IPS-18a (cell line): Measurements from ENCODE around the gene B3GAT3.
"Not testable (repeated sequence)": the region's sequence is repeated elsewhere in the genome, so short reads cannot be mapped to it uniquely, and the experiment has no call there.

ENCODE experiments used
- H3K27ac ChIP-seq: one replicate; pipeline ENCODE4 v1.5.1; 2013; ENCODE audit warnings: low read length
- H3K27me3 ChIP-seq: one replicate; pipeline ENCODE4 v1.6.1; 2013; ENCODE audit warnings: mild to moderate bottlenecking, low read length; ENCODE audit not compliant: control insufficient read depth, insufficient read depth
- H3K36me3 ChIP-seq: one replicate; pipeline ENCODE4 v1.6.1; 2013; ENCODE audit warnings: low read depth, low read length; ENCODE audit not compliant: control insufficient read depth
- H3K4me1 ChIP-seq: one replicate; pipeline ENCODE4 v1.6.1; 2013; ENCODE audit warnings: low read depth, low read length; ENCODE audit not compliant: control insufficient read depth
- H3K4me3 ChIP-seq: one replicate; pipeline ENCODE4 v1.5.1; 2013; ENCODE audit warnings: low read length
- H3K9ac ChIP-seq: one replicate; pipeline ENCODE4 v1.6.1; 2013; ENCODE audit warnings: mild to moderate bottlenecking, low read length, moderate library complexity
- H3K9me3 ChIP-seq: one replicate; pipeline ENCODE4 v1.6.1; 2013; ENCODE audit warnings: low read depth, low read length; ENCODE audit not compliant: control insufficient read depth

B3GAT3 gene

GRCh38 chr11:62632492-62632891 is 10.7 kb upstream of the B3GAT3 start:
- peaks cover 86% of the 10 kb centered on the region for H3K36me3 ChIP-seq
- no peaks in the 10 kb centered on the region for H3K4me1 ChIP-seq
- H3K27me3 ChIP-seq: no peaks in the 10 kb centered on the region
- H3K27ac ChIP-seq: no peak overlapping the region
- H3K4me3 ChIP-seq: no peak overlapping the region
- H3K9ac ChIP-seq: no peak overlapping the region
- no peaks in the 10 kb centered on the region for H3K9me3 ChIP-seq

DNA sequence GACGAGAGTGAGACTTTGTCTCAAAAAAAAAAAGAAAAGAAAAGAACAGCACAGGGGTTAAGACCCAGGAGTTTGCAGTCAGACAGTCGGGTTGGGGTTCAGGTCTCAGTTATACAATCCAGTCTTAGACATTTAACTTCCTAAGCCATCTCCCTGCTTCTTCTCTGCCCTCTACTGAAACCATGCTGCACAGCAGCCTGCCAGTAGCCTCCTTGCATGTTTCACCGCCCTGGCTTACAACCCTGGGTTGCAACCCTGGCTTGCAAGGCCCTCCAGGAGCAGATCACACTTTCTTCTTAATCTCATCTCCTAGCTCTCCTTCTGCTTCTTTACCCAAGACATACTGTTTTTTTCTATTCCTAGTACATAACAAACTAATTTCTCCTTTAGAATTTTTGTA is 5.9 kb upstream of the B3GAT3 start:
- Histone ChIP-seq H3K27me3 (no peaks in the 10 kb centered on the region), H3K36me3 (peaks cover 74% of the 10 kb centered on the region), H3K4me3 (no peak overlapping the region), H3K4me1 (no peaks in the 10 kb centered on the region), H3K9ac (no peak overlapping the region), H3K27ac (no peak overlapping the region), H3K9me3 (no peaks in the 10 kb centered on the region)

GRCh38 chr11:62622476-62623089 is 797 bp upstream of the B3GAT3 start:
- H3K4me1 ChIP-seq: peaks cover 6% of the 10 kb centered on the region
- no peaks in the 10 kb centered on the region for H3K27me3 ChIP-seq
- H3K4me3 ChIP-seq: peak overlapping the region; percentile 37
- peaks cover 27% of the 10 kb centered on the region for H3K36me3 ChIP-seq
- peak overlapping the region; percentile 24 for H3K9ac ChIP-seq
- no peaks in the 10 kb centered on the region for H3K9me3 ChIP-seq
- peak overlapping the region; percentile 43 for H3K27ac ChIP-seq

DNA sequence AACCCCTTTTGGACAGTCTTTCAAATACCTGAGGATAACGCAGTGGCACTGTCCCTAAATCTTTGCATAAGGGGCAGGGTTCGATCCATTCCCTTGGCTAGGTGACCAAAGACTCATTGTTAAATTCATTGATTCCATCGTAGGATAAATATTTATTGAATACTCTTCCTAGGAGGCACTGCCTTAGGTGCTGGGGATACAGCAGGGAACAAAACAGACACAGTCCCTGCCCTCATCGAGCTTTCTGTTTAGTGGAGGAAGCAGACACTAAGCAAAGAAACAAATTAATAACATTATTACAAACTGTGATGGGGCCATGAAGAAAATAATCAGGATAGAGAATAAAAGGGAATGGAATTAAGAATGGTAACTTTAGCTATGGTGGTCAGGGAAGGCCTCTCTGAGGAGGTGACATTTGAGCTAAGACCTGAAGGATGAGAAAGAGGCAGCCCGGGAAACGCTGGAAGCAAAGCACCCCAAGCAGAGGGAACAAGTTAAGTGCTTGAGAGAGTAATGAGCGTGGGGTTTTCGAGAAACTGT is 689 bp downstream of the B3GAT3 start:
- peak overlapping the region; percentile 41 for H3K27ac ChIP-seq
- H3K9ac ChIP-seq: peak overlapping the region; percentile 74
- peak overlapping the region; percentile 83 for H3K4me3 ChIP-seq
- no peaks in the 10 kb centered on the region for H3K9me3 ChIP-seq
- H3K27me3 ChIP-seq: no peaks in the 10 kb centered on the region
- H3K4me1 ChIP-seq: peaks cover 6% of the 10 kb centered on the region
- peaks cover 14% of the 10 kb centered on the region for H3K36me3 ChIP-seq

DNA sequence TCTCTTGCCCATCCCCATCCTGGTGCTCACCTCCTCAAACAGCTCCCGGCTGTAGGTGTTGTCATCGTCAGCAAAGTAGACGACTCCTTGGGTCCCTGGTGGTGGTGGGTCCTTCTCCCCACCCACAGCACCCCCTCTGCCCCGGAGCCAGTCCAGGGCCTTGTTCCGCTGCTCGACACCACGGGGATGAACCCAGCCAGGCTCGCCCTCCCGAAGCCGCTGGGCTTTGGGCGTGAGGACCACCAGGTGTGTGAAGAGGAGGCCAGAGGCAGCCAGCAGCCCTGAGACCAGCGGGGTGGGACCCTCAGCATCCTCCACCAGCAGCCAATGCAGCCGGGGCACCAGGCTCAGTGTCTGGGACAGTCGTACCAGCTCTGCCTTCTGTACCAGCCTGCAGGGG is 4.8 kb downstream of the B3GAT3 start:
- not testable (repeated sequence) for H3K27me3 ChIP-seq, H3K9ac ChIP-seq, H3K27ac ChIP-seq, H3K4me3 ChIP-seq, H3K4me1 ChIP-seq, H3K9me3 ChIP-seq, H3K36me3 ChIP-seq

GRCh38 chr11:62615521-62615920 is 6.3 kb downstream of the B3GAT3 start:
- Histone ChIP-seq H3K27ac (no peak overlapping the region), H3K4me1 (peaks cover under 1% of the 10 kb centered on the region), H3K4me3 (no peak overlapping the region), H3K9me3 (no peaks in the 10 kb centered on the region), H3K27me3 (peaks cover 11% of the 10 kb centered on the region), H3K9ac (no peak overlapping the region), H3K36me3 (peaks cover 3% of the 10 kb centered on the region)

DNA sequence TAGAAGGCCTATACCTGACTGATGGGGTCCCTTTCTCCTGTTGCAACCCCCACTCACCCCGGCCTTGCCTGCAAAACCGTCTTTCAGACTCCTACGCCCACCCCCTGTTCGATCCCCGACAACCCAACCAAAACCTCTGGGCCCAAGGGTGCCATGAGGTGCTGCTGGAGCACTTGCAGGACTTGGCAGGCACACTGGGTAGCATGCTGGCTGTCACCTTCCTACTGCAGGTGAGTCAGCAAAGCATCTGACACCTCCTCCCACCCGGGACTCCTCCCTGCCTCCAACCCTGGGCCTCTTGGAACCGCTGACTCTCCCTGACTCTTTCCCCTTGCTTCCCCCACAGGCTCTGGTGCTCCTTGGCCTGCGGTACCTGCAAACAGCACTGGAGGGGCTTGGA is 7.5 kb downstream of the B3GAT3 start:
- no peak overlapping the region for H3K4me3 ChIP-seq
- no peak overlapping the region for H3K27ac ChIP-seq
- peaks cover 3% of the 10 kb centered on the region for H3K36me3 ChIP-seq
- no peak overlapping the region for H3K9ac ChIP-seq
- no peaks in the 10 kb centered on the region for H3K4me1 ChIP-seq
- no peaks in the 10 kb centered on the region for H3K9me3 ChIP-seq
- peaks cover 11% of the 10 kb centered on the region for H3K27me3 ChIP-seq

DNA sequence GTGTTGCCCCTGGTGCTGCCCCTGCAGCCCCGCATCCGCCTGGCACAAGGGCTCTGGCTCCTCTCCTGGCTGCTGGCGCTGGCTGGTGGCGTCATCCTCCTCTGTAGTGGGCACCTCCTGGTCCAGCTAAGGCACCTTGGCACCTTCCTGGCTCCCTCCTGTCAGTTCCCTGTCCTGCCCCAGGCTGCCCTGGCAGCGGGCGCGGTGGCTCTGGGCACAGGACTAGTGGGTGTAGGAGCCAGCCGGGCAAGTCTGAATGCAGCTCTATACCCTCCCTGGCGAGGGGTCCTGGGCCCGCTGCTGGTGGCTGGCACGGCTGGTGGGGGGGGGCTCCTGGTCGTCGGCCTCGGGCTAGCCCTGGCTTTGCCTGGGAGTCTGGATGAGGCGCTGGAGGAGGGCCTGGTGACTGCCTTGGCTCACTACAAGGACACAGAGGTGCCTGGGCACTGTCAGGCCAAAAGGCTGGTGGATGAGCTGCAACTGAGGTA is 8.5 kb downstream of the B3GAT3 start:
- H3K36me3 ChIP-seq: peaks cover 3% of the 10 kb centered on the region
- peaks cover 11% of the 10 kb centered on the region for H3K27me3 ChIP-seq
- H3K27ac ChIP-seq: no peak overlapping the region
- no peaks in the 10 kb centered on the region for H3K4me1 ChIP-seq
- no peak overlapping the region for H3K9ac ChIP-seq
- peak overlapping the region; percentile 71 for H3K4me3 ChIP-seq
- no peaks in the 10 kb centered on the region for H3K9me3 ChIP-seq

GRCh38 chr11:62612366-62613290 is 9.2 kb downstream of the B3GAT3 start, which contains the start of the genes EML3 and ROM1:
Gene EML3, minus strand, starts transcription at chr11:62612775. Its CDS starts 318 bp downstream, at chr11:62612457.
Gene ROM1, plus strand, starts transcription at chr11:62613257. Its CDS starts 25 bp downstream, at chr11:62613282.
- H3K9me3 ChIP-seq: no peaks in the 10 kb centered on the region
- peak within 1 kb of the TSS; percentile 33 for H3K9ac ChIP-seq
- peaks cover 11% of the 10 kb centered on the region for H3K27me3 ChIP-seq
- H3K27ac ChIP-seq: no peak within 1 kb of the TSS
- peaks cover 3% of the 10 kb centered on the region for H3K36me3 ChIP-seq
- no peaks in the 10 kb centered on the region for H3K4me1 ChIP-seq
- peak within 1 kb of the TSS; percentile 71 for H3K4me3 ChIP-seq

GRCh38 chr11:62611705-62612365 is 10.0 kb downstream of the B3GAT3 start:
- H3K9me3 ChIP-seq: no peaks in the 10 kb centered on the region
- peaks cover 3% of the 10 kb centered on the region for H3K36me3 ChIP-seq
- peak overlapping the region; percentile 33 for H3K9ac ChIP-seq
- no peak overlapping the region for H3K27ac ChIP-seq
- no peaks in the 10 kb centered on the region for H3K4me1 ChIP-seq
- H3K27me3 ChIP-seq: peaks cover 11% of the 10 kb centered on the region
- H3K4me3 ChIP-seq: peak overlapping the region; percentile 71
